Measurements from ENCODE around the gene CEP131.
"Not testable (repeated sequence)": the region's sequence is repeated elsewhere in the genome, so short reads cannot be mapped to it uniquely, and the experiment has no call there.

Gene CEP131

DNA sequence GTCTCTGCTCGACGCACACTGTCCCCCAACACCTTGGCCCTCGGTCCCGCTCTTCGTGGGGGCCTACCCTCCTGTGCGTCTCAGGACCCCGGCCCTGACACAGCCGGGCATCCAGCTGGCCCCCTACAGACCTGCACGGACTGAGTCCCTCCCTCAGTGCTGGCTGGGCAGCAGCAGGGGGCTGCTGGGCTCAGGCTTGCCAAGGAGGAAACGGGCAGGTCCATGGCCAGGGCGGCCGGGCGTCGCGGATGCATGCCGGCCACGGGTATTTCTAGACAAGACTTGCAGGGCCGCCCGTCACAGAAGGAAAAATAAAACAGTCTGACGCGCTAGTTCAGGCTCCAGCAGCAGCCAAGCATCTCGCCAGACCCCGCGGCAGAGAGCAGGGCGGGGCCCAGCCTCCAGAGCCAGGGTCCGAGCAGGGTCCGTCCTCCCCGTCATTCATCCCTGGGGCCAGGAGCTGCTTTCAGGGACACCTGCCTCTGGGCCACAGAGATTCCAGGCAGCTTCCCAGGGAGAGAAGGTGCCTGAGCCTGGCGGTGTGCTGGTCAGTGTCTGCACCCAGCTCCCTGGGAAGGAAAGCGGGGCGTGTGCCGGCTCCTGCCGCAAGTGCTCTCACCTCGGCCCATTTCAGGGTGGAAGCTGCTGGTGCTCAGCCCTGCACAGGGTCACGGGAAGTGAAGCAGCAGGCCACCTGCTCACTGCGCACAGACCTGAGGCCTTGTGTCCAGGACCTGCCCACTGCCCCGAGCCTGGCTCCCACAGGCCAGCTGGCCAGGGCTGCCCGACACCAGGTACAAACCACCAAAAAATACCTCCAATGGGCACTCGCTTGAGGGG lies 64.7 kb downstream of the CEP131 start:
- DNase-seq (ENCODE audit: extremely low spot score) = no peak
- ChIA-PET CTCF (no interaction called here), POLR2A (no interaction called here)
- no peak for TF ChIP-seq TARDBP (IDR thresholded peaks at IDR 0.05)
- no peak for TF ChIP-seq L3MBTL2 (conservative IDR thresholded peaks at IDR 0.05)

DNA sequence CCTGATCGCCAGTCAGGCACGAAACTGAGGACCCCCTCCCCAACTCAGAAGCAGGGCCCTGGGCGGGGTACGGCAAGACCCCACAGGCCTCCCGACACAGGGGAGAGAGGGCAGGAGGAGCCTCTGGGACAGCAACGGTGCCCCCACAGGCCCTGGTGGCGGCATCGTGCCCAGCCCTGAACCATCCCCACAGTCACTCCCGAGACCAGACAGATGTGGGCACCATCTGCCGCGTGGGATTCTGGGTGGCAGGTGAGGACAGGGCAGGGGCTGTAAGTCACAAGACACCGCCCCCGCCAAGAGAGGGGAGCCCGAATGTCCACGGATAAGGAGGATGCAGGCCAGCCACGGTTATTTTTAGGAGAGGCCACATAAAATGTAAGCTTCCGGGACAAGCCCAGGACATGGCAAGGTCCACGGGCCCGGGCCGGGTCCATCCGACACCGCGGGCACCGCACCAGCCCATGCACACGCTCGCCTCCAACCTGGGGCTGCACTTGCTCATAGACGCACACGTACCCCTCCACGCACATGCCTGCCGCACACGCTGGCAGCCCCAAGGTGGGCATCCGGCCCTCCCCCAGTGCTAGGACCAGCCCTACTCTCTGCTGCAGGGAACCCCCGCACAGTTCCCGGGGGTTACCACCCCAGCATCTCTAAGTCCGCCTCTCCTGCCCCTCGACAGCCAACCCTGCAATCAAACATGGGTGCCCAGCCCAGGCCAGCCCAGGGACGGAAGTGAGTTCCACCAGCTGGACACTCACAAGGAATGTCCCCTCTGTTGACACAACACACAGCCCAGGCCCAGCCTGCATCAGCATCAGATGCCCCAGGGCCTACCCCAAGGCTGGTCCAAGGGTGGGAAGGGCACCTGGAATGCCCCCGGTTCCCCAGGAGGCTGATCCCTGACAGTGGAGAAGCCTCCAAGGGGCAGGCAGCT lies 65.6 kb downstream of the CEP131 start:
- TF ChIP-seq ELF4 (IDR thresholded peaks at IDR 0.05) (no peak), ARNT (IDR thresholded peaks at IDR 0.05) (no peak)
- CTCF ChIA-PET = interaction anchor here (0.7 kb wide), 1 partner anchor 363 kb away, joined by 3 read pairs; no protein-coding TSS in a partner anchor

DNA sequence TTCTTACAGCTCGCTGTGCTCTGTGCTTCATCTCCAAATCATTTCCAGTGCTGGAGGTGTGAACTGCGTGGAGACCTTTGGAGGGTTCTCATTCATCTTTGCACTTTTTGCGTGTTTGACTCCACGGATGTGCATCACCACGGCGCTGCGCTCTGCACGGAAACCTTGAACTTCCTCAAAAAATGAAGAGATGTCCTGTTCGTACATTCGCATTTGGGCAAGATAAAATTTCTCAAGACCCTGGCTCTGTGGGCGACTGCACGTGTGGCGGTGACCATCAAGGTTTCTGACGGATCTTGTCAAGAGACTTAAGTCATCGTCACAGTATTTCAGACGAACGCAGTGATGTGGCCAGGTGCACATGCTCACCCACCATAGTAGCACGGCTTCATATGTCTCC lies 67.8 kb downstream of the CEP131 start:
- ChIA-PET POLR2A (no interaction called here), CTCF (no interaction called here)
- DNase-seq (ENCODE audit: extremely low spot score) = no peak
- no peak for TF ChIP-seq SP1 (IDR thresholded peaks at IDR 0.05)
- TF ChIP-seq L3MBTL2 (conservative IDR thresholded peaks at IDR 0.05) = no peak

More for the DNA sequence above, 65.6 kb downstream of the CEP131 start:
- POLR2A ChIA-PET = no interaction called here
- DNase-seq (ENCODE audit: extremely low spot score) = no peak

DNA sequence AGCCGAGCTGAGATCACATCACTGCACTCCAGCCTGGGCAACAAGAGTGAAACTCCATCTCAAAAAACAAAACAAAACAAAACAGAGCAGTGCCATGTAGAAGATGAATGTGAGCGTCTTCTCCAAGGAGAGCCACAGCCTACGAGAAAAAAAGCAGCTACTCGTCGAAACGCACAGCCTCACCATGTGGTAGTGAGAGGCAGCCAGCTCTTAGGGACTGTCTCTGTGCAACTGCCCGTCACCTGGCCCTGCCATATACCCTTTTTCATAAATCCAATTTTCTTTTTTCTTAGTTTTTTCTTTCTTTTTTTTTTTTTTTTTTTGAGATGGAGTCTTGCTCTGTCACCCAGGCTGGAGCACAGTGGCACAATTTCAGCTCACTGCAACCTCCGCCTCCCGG lies 68.7 kb downstream of the CEP131 start:
- DNase-seq (ENCODE audit: extremely low spot score) = not testable (repeated sequence)
- CTCF ChIA-PET = interaction anchor here (0.8 kb wide), 1 partner anchor 11 kb away, joined by 3 read pairs; no protein-coding TSS in a partner anchor
- POLR2A ChIA-PET = interaction anchor here (1.5 kb wide), 1 partner anchor 31 kb away, joined by 3 read pairs; no protein-coding TSS in a partner anchor

DNA sequence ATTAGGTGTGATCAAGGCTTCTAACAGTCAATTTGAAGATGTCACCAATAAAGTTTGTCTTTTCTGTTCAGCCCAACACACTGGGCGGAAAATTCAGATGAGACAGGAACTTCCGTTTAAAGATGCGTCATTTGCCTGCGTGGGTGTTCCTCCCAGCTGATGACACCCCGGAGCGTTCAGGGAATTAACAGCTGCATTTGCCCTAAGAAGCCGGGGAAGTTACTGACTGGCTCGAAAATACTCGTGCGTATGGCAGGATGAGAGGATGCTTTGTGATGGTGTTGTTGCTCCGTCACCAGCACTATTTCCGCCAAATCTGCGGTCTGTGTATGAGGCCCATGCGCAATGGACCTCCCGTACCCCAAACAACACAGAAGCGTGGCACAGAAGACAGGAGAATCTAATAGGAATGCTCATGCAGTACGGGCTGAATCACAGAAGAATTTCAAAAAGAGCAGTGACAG lies 69.4 kb downstream of the CEP131 start:
- no peak for DNase-seq (ENCODE audit: extremely low spot score)
- POLR2A ChIA-PET = interaction anchor here (1.5 kb wide), 1 partner anchor 32 kb away, joined by 3 read pairs; no protein-coding TSS in a partner anchor
- TF ChIP-seq SUZ12 (IDR thresholded peaks at IDR 0.05) (no peak), TARDBP (IDR thresholded peaks at IDR 0.05) (no peak), FOXA1 (IDR thresholded peaks at IDR 0.05) (no peak), ELF4 (IDR thresholded peaks at IDR 0.05) (no peak), LEF1 (IDR thresholded peaks at IDR 0.05; ENCODE audit: borderline replicate concordance) (no peak), ZNF384 (IDR thresholded peaks at IDR 0.05) (no peak), SP1 (IDR thresholded peaks at IDR 0.05) (no peak), HDGF (IDR thresholded peaks at IDR 0.05; ENCODE audit: borderline replicate concordance) (no peak), CTBP1 (IDR thresholded peaks at IDR 0.05; ENCODE audit: borderline replicate concordance) (no peak), FOXM1 (IDR thresholded peaks at IDR 0.05; ENCODE audit: borderline replicate concordance) (no peak), NFRKB (IDR thresholded peaks at IDR 0.05) (no peak), L3MBTL2 (conservative IDR thresholded peaks at IDR 0.05) (no peak), ARNT (IDR thresholded peaks at IDR 0.05) (no peak), FOXK2 (IDR thresholded peaks at IDR 0.05) (no peak), BHLHE40 (IDR thresholded peaks at IDR 0.05; ENCODE audit: borderline replicate concordance) (no peak)
- TF ChIP-seq, protein P1, sequence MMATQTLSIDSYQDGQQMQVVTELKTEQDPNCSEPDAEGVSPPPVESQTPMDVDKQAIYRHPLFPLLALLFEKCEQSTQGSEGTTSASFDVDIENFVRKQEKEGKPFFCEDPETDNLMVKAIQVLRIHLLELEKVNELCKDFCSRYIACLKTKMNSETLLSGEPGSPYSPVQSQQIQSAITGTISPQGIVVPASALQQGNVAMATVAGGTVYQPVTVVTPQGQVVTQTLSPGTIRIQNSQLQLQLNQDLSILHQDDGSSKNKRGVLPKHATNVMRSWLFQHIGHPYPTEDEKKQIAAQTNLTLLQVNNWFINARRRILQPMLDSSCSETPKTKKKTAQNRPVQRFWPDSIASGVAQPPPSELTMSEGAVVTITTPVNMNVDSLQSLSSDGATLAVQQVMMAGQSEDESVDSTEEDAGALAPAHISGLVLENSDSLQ (IDR thresholded peaks at IDR 0.05) = no peak
- CTCF ChIA-PET = interaction anchor here (0.8 kb wide), 1 partner anchor 11 kb away, joined by 3 read pairs; no protein-coding TSS in a partner anchor

DNA sequence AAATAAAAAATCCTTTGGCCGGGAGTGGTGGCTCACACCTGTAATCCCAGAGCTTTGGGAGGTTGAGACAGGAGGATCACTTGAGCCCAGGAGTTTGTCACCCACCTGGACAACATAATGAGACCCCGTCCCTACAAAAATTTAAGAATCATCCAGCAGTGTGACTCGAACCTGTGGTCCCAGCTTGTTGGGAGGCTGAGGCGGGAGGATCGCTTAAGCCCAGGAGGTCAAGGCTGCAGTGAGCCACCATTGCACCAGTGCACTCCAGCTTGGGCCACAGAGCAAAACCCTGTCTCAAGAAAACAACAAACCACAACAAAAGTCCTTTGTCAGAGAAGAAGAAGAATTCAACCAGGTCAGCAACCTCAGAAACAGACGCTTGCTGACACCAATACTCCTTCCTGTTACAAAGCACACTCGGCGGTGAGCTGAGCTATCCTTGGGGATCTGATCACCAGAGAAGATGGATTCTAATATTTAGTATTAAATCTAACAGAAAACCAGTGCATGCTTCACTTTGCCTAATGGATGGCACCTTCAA lies 70.4 kb downstream of the CEP131 start:
- ChIA-PET POLR2A (no interaction called here), CTCF (no interaction called here)
- TF ChIP-seq LEF1 (IDR thresholded peaks at IDR 0.05; ENCODE audit: borderline replicate concordance) = no peak
- TF ChIP-seq BHLHE40 (IDR thresholded peaks at IDR 0.05; ENCODE audit: borderline replicate concordance) = no peak
- TF ChIP-seq L3MBTL2 (conservative IDR thresholded peaks at IDR 0.05) = no peak
- TF ChIP-seq NFRKB (IDR thresholded peaks at IDR 0.05) = no peak
- no peak for TF ChIP-seq SUZ12 (IDR thresholded peaks at IDR 0.05)
- no peak for TF ChIP-seq HDGF (IDR thresholded peaks at IDR 0.05; ENCODE audit: borderline replicate concordance)
- no peak for TF ChIP-seq CTBP1 (IDR thresholded peaks at IDR 0.05; ENCODE audit: borderline replicate concordance)
- no peak for TF ChIP-seq SP1 (IDR thresholded peaks at IDR 0.05)
- TF ChIP-seq ELF4 (IDR thresholded peaks at IDR 0.05) = no peak
- no peak for TF ChIP-seq FOXA1 (IDR thresholded peaks at IDR 0.05)
- no peak for TF ChIP-seq TARDBP (IDR thresholded peaks at IDR 0.05)
- no peak for TF ChIP-seq FOXM1 (IDR thresholded peaks at IDR 0.05; ENCODE audit: borderline replicate concordance)
- no peak for TF ChIP-seq ARNT (IDR thresholded peaks at IDR 0.05)
- no peak for TF ChIP-seq ZNF384 (IDR thresholded peaks at IDR 0.05)
- TF ChIP-seq, protein P1 (IDR thresholded peaks at IDR 0.05) = no peak
- no peak for TF ChIP-seq FOXK2 (IDR thresholded peaks at IDR 0.05)
- no peak for DNase-seq (ENCODE audit: extremely low spot score)

DNA sequence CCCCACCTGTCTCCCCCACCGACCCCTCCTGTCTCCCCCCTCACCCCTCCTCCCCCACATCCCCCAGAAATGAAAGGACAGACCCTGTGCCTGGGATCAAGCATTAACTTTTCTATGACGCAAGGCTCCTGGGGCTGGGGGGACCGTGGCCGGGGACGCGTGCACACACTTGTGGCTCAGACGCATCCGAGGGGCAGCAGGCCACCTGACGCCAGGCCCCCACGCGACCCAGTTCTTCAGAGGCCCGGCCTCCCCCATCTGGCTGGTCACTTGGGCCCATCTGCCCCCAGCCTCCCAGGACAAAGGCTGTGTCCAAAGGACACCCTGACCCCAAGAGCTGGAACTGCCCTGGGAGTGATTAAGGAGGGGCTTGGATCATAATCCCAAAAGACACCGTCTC lies 71.5 kb downstream of the CEP131 start:
- ChIA-PET CTCF (no interaction called here), POLR2A (no interaction called here)
- no peak for DNase-seq (ENCODE audit: extremely low spot score)
- TF ChIP-seq LEF1 (IDR thresholded peaks at IDR 0.05; ENCODE audit: borderline replicate concordance) = no peak
- TF ChIP-seq L3MBTL2 (conservative IDR thresholded peaks at IDR 0.05) = no peak
- no peak for TF ChIP-seq ARNT (IDR thresholded peaks at IDR 0.05)
- TF ChIP-seq SP1 (IDR thresholded peaks at IDR 0.05) = no peak
- no peak for TF ChIP-seq HDGF (IDR thresholded peaks at IDR 0.05; ENCODE audit: borderline replicate concordance)
- no peak for TF ChIP-seq ELF4 (IDR thresholded peaks at IDR 0.05)
- no peak for TF ChIP-seq FOXA1 (IDR thresholded peaks at IDR 0.05)
- TF ChIP-seq, protein P1 (IDR thresholded peaks at IDR 0.05) = no peak
- TF ChIP-seq SUZ12 (IDR thresholded peaks at IDR 0.05) = no peak
